Activated naive CD4-positive, alpha-beta T cell treated with Interleukin-2 at 50 U/mL for 16 hours (primary cell): ENCODE data around the gene DHRS4.

Source experiments
- DNase-seq: peaks from one replicate; pipeline ENCODE4 v3.0.0-alpha.2; 2020

DHRS4 gene

GRCh38 chr14:23953464-23954278 is at the start of gene DHRS4:
Gene DHRS4, plus strand, starts transcription at chr14:23953770. Its CDS starts 19 bp downstream, at chr14:23953789.
- DNase-seq: peak; percentile 80

- no peak for DNase-seq
These were observed 43.3 kb upstream of the DHRS4 start for GRCh38 chr14:23910101-23910875.

GRCh38 chr14:23910876-23911210 is 42.7 kb upstream of the DHRS4 start:
- no peak for DNase-seq

GRCh38 chr14:23915559-23915958 is 38.0 kb upstream of the DHRS4 start:
- no peak for DNase-seq

GRCh38 chr14:23916004-23916403 is 37.6 kb upstream of the DHRS4 start:
- no peak for DNase-seq

GRCh38 chr14:23916446-23916845 is 37.1 kb upstream of the DHRS4 start:
- no peak for DNase-seq

- no peak for DNase-seq
These were observed 31.0 kb upstream of the DHRS4 start for GRCh38 chr14:23922545-23922944.

GRCh38 chr14:23925523-23926075 is 28.0 kb upstream of the DHRS4 start:
- DNase-seq: no peak

- DNase-seq: no peak
These were observed 27.0 kb upstream of the DHRS4 start for GRCh38 chr14:23926543-23926942.

GRCh38 chr14:23929136-23929535 is 24.4 kb upstream of the DHRS4 start:
- no peak for DNase-seq

GRCh38 chr14:23929822-23930294 is 23.7 kb upstream of the DHRS4 start:
- DNase-seq: peak; percentile 82

GRCh38 chr14:23930742-23931141 is 22.8 kb upstream of the DHRS4 start:
- DNase-seq: no peak

GRCh38 chr14:23931721-23932289 is 21.8 kb upstream of the DHRS4 start:
- no peak for DNase-seq

GRCh38 chr14:23932639-23933038 is 20.9 kb upstream of the DHRS4 start:
- no peak for DNase-seq

GRCh38 chr14:23933108-23933741 is 20.3 kb upstream of the DHRS4 start:
- no peak for DNase-seq

- no peak for DNase-seq
These were observed 19.8 kb upstream of the DHRS4 start for GRCh38 chr14:23933742-23934128.

GRCh38 chr14:23935158-23935557 is 18.4 kb upstream of the DHRS4 start:
- DNase-seq: no peak

- no peak for DNase-seq
These were observed 17.3 kb upstream of the DHRS4 start for GRCh38 chr14:23936084-23936829.

- DNase-seq: no peak
These were observed 16.4 kb upstream of the DHRS4 start for GRCh38 chr14:23937203-23937602.

- no peak for DNase-seq
These were observed 14.7 kb upstream of the DHRS4 start for GRCh38 chr14:23938823-23939222.

GRCh38 chr14:23939607-23940326 is 13.8 kb upstream of the DHRS4 start:
- DNase-seq: no peak

- DNase-seq: no peak
These were observed 12.3 kb upstream of the DHRS4 start for GRCh38 chr14:23941230-23941629.
